GM19372 (cell line): ENCODE measurements around the gene SCLT1.

Source experiments
- ATAC-seq: cut with Tn5 transposase; IDR thresholded peaks from one replicate; pipeline ENCODE4 v1.9.1; 2021; ENCODE audit warnings: mild to moderate bottlenecking, low read depth, moderate library complexity; ENCODE audit not compliant: unreplicated experiment

Gene SCLT1

DNA sequence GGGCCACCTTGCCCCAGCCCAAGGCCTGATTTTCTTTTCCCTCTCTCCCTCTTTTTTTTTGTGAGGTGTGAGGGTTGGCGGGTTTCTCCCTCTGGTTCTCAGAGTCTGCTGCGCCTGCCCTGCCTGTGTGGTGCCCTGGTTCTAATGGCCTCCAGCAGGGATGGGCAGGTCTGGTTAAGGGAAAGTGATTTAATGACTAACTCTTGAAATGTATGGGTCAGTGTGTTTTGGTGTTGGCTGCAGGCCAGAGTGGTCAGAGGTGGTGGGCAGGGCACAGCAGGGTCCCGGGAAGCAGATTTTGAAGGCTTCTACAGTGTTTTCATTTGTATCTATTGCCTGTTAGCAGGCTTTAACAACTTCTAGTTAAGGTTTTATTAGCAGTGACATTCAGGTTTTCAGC, 244.9 kb downstream of the SCLT1 start:
- ATAC-seq = no peak

DNA sequence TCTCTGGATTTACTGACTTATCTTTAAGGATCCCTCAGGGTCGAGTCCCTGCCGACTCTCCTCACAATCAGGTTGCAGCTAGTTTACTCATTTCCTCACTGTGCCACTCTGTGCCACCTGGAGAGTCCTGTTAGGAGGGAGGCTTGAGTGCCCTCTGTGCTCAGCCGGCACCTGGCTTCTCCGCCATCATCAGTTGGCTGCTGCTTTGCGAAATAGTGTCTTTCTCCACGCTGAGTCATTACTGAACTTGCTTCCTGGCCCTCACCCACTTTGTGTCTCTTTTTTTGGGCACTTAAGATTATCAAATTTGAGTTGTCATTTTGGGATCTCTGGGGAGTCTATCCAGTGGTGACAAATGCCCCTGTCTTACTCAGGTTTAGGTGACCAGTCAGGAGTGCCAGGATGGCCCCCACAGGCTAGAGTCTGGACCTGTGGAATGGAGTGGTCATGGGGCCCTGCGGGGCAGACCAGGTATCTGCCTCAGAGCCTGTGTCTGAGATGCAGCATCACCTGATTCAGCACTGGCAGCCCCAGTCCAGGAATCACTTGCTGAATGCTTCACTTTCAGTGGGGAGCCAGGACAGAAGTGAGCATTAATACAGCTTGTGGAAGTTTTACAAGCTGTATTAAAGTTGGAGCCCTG, 246.1 kb downstream of the SCLT1 start:
- no peak for ATAC-seq

DNA sequence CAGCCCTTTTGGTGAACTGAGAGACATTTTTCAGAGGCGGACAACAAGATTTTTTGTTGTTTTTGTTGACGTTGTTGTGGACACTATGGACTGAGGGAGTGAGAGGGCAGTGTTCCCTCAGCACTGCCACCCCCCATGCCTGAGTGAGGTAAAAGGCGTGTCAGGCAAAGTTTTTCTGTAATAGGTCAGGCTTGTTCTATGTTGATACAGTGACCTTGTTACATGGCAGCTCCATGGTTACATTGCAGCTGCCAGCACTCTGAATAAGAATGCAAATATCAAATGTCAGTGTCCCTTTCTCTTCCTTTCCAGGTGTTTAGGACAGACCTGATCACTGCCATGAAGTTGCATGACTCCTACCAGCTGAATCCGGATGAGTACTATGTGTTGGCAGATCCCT, 247.3 kb downstream of the SCLT1 start:
- ATAC-seq = no peak

DNA sequence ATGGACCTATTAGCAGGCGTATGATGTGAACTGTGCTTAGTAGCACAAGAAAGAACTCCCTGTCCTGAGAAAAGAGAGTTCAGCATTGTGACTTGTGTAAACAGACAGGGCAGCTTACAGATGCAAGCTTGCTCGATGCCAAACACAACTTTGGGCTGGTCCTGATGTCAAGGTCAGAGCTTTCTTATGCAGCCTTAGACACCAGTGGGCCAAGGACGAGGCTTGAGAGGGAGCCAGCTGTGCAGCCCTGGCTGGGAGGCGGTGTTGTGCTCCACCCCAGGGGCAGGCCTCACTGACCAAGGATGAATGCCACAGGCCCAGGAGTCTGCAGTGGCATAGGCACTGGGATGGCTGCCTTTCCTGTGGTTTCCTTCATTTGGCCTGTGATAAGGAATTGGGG, 248.4 kb downstream of the SCLT1 start:
- no peak for ATAC-seq

DNA sequence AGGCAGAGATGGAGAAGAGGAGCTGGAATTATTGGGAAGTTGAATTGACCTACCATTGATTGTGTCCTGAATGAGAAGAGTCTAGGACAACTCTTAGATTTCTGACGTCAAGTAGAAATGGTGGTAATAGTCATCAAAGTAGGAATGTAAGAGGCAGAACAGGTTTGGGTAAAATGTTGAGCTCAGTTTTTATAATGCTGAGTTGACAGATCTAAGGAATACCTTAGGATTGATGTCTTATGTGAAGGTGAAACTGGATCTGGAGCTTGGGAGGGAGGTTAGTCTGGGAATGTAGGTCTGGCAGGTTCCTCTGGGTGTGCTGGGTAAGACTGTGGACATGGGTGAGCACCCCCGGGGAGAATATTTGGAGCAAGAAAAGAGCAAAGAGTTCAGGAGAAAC, 251.9 kb downstream of the SCLT1 start:
- no peak for ATAC-seq

DNA sequence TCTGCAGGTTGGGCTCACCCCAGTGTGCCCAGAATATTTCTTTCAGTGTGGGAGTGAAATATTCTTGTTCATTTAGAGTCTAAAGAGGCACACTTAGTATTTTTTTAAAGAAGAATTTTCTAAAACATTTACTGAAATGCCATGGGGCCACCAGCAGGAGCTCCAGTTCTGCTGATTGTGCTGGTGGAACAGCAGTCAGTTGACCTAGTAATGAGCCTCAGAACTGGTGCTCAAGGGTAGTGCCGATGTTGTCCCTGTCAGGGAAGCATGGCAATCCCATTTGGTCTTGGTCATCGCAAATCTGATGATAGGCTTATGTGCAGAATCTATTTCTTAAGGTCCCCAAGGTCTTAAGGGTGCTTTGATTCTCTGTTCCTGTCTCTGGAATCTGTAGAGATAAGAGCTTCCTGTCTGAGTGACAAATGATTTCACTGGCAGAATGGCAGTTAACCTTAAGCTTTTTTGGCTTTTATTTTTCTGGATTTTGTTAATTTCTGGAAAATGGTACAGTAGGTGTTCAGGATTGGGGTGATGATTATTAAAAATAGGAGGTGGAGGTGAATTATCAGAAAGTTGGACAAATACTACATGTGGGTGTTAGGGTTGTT, 252.5 kb downstream of the SCLT1 start:
- no peak for ATAC-seq

DNA sequence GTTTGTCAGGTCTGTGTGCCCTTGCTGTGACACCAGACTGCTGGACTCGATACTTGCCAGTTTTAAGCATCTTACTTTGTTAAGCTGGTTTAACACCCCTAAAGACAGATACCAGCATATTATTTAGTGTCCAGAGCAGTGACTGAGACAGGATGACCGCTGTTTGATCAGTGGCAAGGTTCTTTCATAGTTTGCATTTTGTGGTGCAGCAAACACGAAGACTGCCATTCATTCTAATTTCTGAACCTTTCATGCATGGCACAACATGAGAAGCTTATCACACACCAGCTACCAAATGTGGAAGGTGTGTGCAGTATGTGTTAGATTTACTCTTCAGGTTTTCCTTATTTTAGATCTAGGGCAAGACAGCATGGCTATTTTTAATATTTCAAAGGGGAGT, 255.7 kb downstream of the SCLT1 start:
- no peak for ATAC-seq

DNA sequence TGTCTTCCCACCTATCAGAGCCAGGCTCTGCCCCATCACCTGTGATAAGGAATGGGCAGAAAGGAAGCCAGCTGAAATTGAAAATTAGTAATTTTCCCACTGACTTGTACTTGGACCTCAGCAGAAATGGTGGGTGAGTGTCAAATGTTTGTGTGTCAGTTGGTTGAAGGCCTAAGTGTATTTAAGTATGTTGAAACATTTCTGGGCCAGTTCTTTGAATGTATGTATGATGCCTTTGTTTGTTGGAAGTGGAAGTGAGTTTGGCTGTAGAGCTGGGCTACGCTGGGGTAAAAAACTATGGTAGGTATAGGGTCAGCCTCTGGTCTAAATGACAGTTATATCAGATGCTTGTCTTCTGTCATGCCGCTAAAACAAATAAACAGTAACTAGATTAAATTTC, 256.1 kb downstream of the SCLT1 start:
- ATAC-seq = no peak

DNA sequence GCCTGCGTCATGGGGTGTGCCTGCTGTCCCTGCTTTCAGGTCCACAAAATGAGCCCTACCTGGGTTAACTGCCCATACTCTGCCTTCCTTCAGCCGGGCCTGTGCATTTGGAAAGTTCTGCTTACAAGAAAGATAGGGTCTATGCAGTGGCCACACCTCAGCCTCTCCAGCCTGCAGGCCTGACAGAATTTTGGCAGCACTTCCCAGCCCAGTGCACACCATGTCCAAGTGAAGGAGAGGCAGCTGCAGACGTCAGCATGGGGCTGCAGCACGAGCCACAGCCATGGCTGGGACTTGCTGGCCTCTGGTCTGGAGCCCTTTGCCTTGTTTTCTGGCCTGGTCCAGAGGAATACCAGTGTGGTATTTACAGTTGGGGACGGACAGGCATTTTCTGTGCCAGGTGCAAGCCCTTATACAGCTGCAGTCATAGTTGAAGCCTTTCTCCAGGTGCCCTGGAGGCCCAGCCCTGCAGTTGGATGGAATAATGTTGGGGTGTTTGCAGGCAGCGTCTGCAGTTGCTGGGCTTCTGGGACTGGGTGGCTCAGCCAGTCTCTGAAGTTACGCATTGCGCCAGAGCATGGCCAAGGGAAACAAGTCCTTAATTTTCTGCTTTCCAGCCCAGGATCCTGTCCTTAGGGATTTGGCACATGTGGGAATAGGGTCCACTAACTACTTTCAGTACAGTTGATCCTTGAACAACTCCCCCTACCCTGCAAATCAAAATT, 257.7 kb downstream of the SCLT1 start:
- no peak for ATAC-seq
